Peyer's patch (tissue), 4 donors: ENCODE results near the gene TIMP2. TPM values are rescaled to one million over a fixed set of nuclear protein-coding genes. Genes with fewer than 3 reads are reported as not detected.
A peak's percentile ranks its signal among the peaks of the same experiment; 100 is the strongest.

Experiments
- DNase-seq, 3 donors: peaks; one replicate each; pipeline ENCODE4 v3.0.0-alpha.2; 2017 to 2019
- H3K27ac ChIP-seq, 4 donors: fragments of 200-600 bp; sonication (generic); one replicate each; pipeline ENCODE4 v1.5.1; 2016 to 2019
- H3K27me3 ChIP-seq, 2 donors: fragments of 200-600 bp; sonication (generic); one replicate each; pipeline ENCODE4 v1.5.1; 2019
- H3K36me3 ChIP-seq, 3 donors: fragments of 200-600 bp; sonication (generic); one replicate each; pipeline ENCODE4 v1.5.1; 2016 to 2019
- H3K4me1 ChIP-seq, 4 donors: fragments of 200-600 bp; sonication (generic); one replicate each; pipeline ENCODE4 v1.5.1; 2016 to 2019
- H3K4me3 ChIP-seq, 4 donors: fragments of 200-600 bp; sonication (generic); 1 replicate in 3 of 4; 2 replicates in 1 of 4; pipeline ENCODE4 v1.5.1; 2016 to 2019; ENCODE audit warnings: mild to moderate bottlenecking in 1 of 4
- H3K9me3 ChIP-seq, 4 donors: fragments of 200-600 bp; sonication (generic); one replicate each; pipeline ENCODE4 v1.5.1; 2016 to 2019; ENCODE audit warnings: mild to moderate bottlenecking in 1 of 4
- CTCF ChIP-seq, 6 experiments: fragments of 450-650 bp in 4 of 6; fragments of 200-600 bp in 2 of 6; sonication (generic) in 1 of 6; IDR thresholded peaks; one replicate each; pipeline ENCODE4 v1.5.1; 2017 to 2019; ENCODE audit warnings: antibody characterized with exemption in 6 of 6, mild to moderate bottlenecking in 3 of 6, moderate library complexity in 1 of 6
- POLR2A ChIP-seq, 2 donors: fragments of 450-650 bp; IDR thresholded peaks; one replicate each; pipeline ENCODE4 v1.5.1; 2017; ENCODE audit warnings: antibody characterized with exemption in 2 of 2, mild to moderate bottlenecking in 2 of 2, moderate library complexity in 2 of 2
- total RNA-seq, 4 donors: library from RNA; depleted of rRNA; stranded (reverse); fragments of >200 nt; gene quantifications; one replicate each; pipeline ENCODE4 v1.1.0, GENCODE V29; 2016

Gene TIMP2
- total RNA-seq, 4 donors from 2014 or later = 27.2 to 73.2 (median 45.0) TPM

GRCh38 chr17:78840530-78840779, 84.7 kb downstream of the TIMP2 start:
- TF ChIP-seq POLR2A (IDR thresholded peaks at IDR 0.05) = no peak
- Histone ChIP-seq H3K36me3 (peaks cover 0 to 26% (median 0%) of the 10 kb centered on the region in 3 donors), H3K27ac (peak overlapping the region; percentile 92 to 100 (median 100)), H3K9me3 (no peaks in the 10 kb centered on the region), H3K4me3 (peak overlapping the region; percentile 69 to 94 (median 89)), H3K4me1 (peaks cover 0 to 21% (median 2%) of the 10 kb centered on the region in 4 donors), H3K27me3 (no peaks in the 10 kb centered on the region)
- DNase-seq = no peak

GRCh38 chr17:78839762-78840529, 85.2 kb downstream of the TIMP2 start:
- TF ChIP-seq CTCF (IDR thresholded peaks at IDR 0.05) = no peak
- no peak for TF ChIP-seq POLR2A (IDR thresholded peaks at IDR 0.05)
- Histone ChIP-seq H3K36me3 (peaks cover 0 to 32% (median 0%) of the 10 kb centered on the region in 3 donors), H3K4me3 (peak overlapping the region; percentile 69 to 94 (median 89))

GRCh38 chr17:78839235-78839761, 85.9 kb downstream of the TIMP2 start:
- Histone ChIP-seq H3K9me3 (no peaks in the 10 kb centered on the region), H3K27me3 (no peaks in the 10 kb centered on the region), H3K27ac (peak overlapping the region; percentile 92 to 100 (median 100)), H3K4me3 (peak overlapping the region; percentile 69 to 94 (median 89)), H3K4me1 (peaks cover 0 to 21% (median 2%) of the 10 kb centered on the region in 4 donors), H3K36me3 (peaks cover 0 to 38% (median 0%) of the 10 kb centered on the region in 3 donors)
- TF ChIP-seq POLR2A (IDR thresholded peaks at IDR 0.05) (no peak), CTCF (IDR thresholded peaks at IDR 0.05) (no peak)
- no peak for DNase-seq

More at GRCh38 chr17:78839762-78840529, 85.2 kb downstream of the TIMP2 start:
- peaks cover 0 to 21% (median 2%) of the 10 kb centered on the region in 4 donors for H3K4me1 ChIP-seq
- peak overlapping the region; percentile 92 to 100 (median 100) for H3K27ac ChIP-seq
- no peaks in the 10 kb centered on the region for H3K27me3 ChIP-seq
- peak; percentile 30 to 82 (median 67) for DNase-seq
- H3K9me3 ChIP-seq = no peaks in the 10 kb centered on the region

- H3K27me3 ChIP-seq = no peaks in the 10 kb centered on the region
- no peaks in the 10 kb centered on the region for H3K9me3 ChIP-seq
- peak overlapping the region in 1 of 4 donors; percentile 87 for H3K4me3 ChIP-seq
- TF ChIP-seq CTCF (IDR thresholded peaks at IDR 0.05) (no peak), POLR2A (IDR thresholded peaks at IDR 0.05) (no peak)
- H3K4me1 ChIP-seq = peaks cover 0 to 21% (median 2%) of the 10 kb centered on the region in 4 donors
- no peak overlapping the region for H3K27ac ChIP-seq
- peaks cover 0 to 45% (median 0%) of the 10 kb centered on the region in 3 donors for H3K36me3 ChIP-seq
- DNase-seq = peak in 1 of 3 donors; percentile 57
These were observed 86.6 kb downstream of the TIMP2 start for GRCh38 chr17:78838574-78839005.

- Histone ChIP-seq H3K27ac (no peak overlapping the region), H3K27me3 (no peaks in the 10 kb centered on the region), H3K36me3 (peaks cover 0 to 64% (median 0%) of the 10 kb centered on the region in 3 donors), H3K4me3 (no peak overlapping the region), H3K9me3 (no peaks in the 10 kb centered on the region), H3K4me1 (peaks cover 0 to 12% (median 2%) of the 10 kb centered on the region in 4 donors)
- TF ChIP-seq CTCF (IDR thresholded peaks at IDR 0.05) (no peak), POLR2A (IDR thresholded peaks at IDR 0.05) (no peak)
- DNase-seq = no peak
These were observed 88.7 kb downstream of the TIMP2 start for GRCh38 chr17:78836420-78837021.

- H3K36me3 ChIP-seq = peaks cover 0 to 84% (median 0%) of the 10 kb centered on the region in 3 donors
- no peak for DNase-seq
These were observed 90.6 kb downstream of the TIMP2 start for GRCh38 chr17:78834571-78834970.

More at GRCh38 chr17:78834571-78834970, 90.6 kb downstream of the TIMP2 start:
- Histone ChIP-seq H3K4me3 (no peak overlapping the region), H3K9me3 (no peaks in the 10 kb centered on the region), H3K4me1 (peaks cover 0 to 11% (median 2%) of the 10 kb centered on the region in 4 donors), H3K27me3 (no peaks in the 10 kb centered on the region), H3K27ac (no peak overlapping the region)
- TF ChIP-seq POLR2A (IDR thresholded peaks at IDR 0.05) (no peak), CTCF (IDR thresholded peaks at IDR 0.05) (no peak)
